Caco-2 (cell line): Measurements from ENCODE around the gene PNMA8C. TPM values are rescaled to one million over a fixed set of nuclear protein-coding genes. Genes with fewer than 3 reads are reported as not detected.

Source experiments
- BruUV-seq: library from RNA; stranded (reverse); fragments of 400-500 nt; replicated peaks from 2 replicates; lab custom pipeline; 2021; lab: Mats Ljungman, UMichigan
- CTCF ChIA-PET: fragments of 300-600 bp; sonication (Branson Sonifier 250); formaldehyde crosslinking; loops from one replicate; lab custom pipeline; 2022; ENCODE audit warnings: antibody characterized with exemption; lab: Charles Lee
- POLR2A ChIA-PET: fragments of 300-600 bp; sonication (Branson Sonifier 250); formaldehyde crosslinking; loops from one replicate; lab custom pipeline; 2022; ENCODE audit warnings: antibody characterized with exemption; lab: Charles Lee
- DNase-seq, 2 experiments: peaks; one replicate each; pipeline versions ENCODE4 v3.0.0 to v3.0.0-alpha.2; 2020 to 2022
- H3K27me3 ChIP-seq: replicated peaks from 2 replicates; pipeline ENCODE4 v1.6.0; 2011; ENCODE audit warnings: low read length; ENCODE audit not compliant: control insufficient read depth, insufficient read depth
- H3K36me3 ChIP-seq: 2 replicates; pipeline ENCODE4 v1.5.1; 2011; ENCODE audit warnings: low read length; ENCODE audit not compliant: control insufficient read depth, insufficient read depth
- H3K4me1 ChIP-seq: fragments of 250-450 bp; sonication (Bioruptor Pico); 2 replicates; pipeline ENCODE4 v1.5.1; 2020; ENCODE audit warnings: mild to moderate bottlenecking
- H3K4me3 ChIP-seq: 2 replicates; pipeline ENCODE4 v1.5.1; 2011; ENCODE audit warnings: low read depth, mild to moderate bottlenecking, control low read depth, low read length
- H3K9me3 ChIP-seq: fragments of 250-450 bp; sonication (Bioruptor Pico); 2 replicates; pipeline ENCODE4 v1.5.1; 2020; ENCODE audit warnings: mild to moderate bottlenecking, moderate library complexity
- H3K27ac Mint-ChIP-seq: one replicate; pipeline ENCODE4 v1.8.0; 2022; ENCODE audit warnings: mixed read lengths; ENCODE audit not compliant: unreplicated experiment
- H3K27me3 Mint-ChIP-seq: one replicate; pipeline ENCODE4 v1.8.0; 2022; ENCODE audit warnings: mixed read lengths; ENCODE audit not compliant: insufficient read depth, unreplicated experiment
- H3K36me3 Mint-ChIP-seq: one replicate; pipeline ENCODE4 v1.8.0; 2022; ENCODE audit warnings: mild to moderate bottlenecking, mixed read lengths; ENCODE audit not compliant: insufficient read depth, unreplicated experiment
- H3K4me1 Mint-ChIP-seq: one replicate; pipeline ENCODE4 v1.8.0; 2022; ENCODE audit warnings: low read depth, mixed read lengths; ENCODE audit not compliant: unreplicated experiment
- H3K4me3 Mint-ChIP-seq: one replicate; pipeline ENCODE4 v1.8.0; 2022; ENCODE audit warnings: mild to moderate bottlenecking, moderate library complexity, mixed read lengths; ENCODE audit not compliant: unreplicated experiment
- H3K9me3 Mint-ChIP-seq: one replicate; pipeline ENCODE4 v1.8.0; 2022; ENCODE audit warnings: mixed read lengths; ENCODE audit not compliant: unreplicated experiment
- CTCF ChIP-seq, 2 experiments: fragments of 200-600 bp in 1 of 2; IDR thresholded peaks; 1 replicate in 1 of 2; 2 replicates in 1 of 2; pipeline versions ENCODE4 v1.5.1 to v1.8.0; 2011 to 2022; ENCODE audit warnings: antibody characterized with exemption in 1 of 2, control low read depth in 1 of 2, inconsistent platforms in 1 of 2, low read depth in 1 of 2, low read length in 1 of 2, mild to moderate bottlenecking in 1 of 2, moderate library complexity in 1 of 2; ENCODE audit not compliant: insufficient read depth in 1 of 2, severe bottlenecking in 1 of 2, unreplicated experiment in 1 of 2
- intact Hi-C: fragments of 100-400 bp; cut with micrococcal nuclease; formaldehyde crosslinking; loops from one replicate; pipeline ENCODE4 v1.10.0; 2022; ENCODE audit not compliant: unreplicated experiment
- total RNA-seq: library from RNA; stranded (reverse); gene quantifications from 2 replicates; pipeline ENCODE4 v1.2.3, GENCODE V29; 2022

Gene PNMA8C
- total RNA-seq, 1 experiment from 2014 or later: not detected

GRCh38 chr19:46394402-46394797 lies 34.3 kb downstream of the PNMA8C start:
- peaks cover 5% of the 10 kb centered on the region for H3K9me3 Mint-ChIP-seq
- no peak overlapping the region for H3K4me3 Mint-ChIP-seq
- no peak overlapping the region for H3K27ac Mint-ChIP-seq
- BruUV-seq: TSS peak; percentile 22
- H3K4me1 Mint-ChIP-seq: no peaks in the 10 kb centered on the region
- H3K27me3 Mint-ChIP-seq: no peaks in the 10 kb centered on the region
- DNase-seq: no peak
- no peaks in the 10 kb centered on the region for H3K4me1 ChIP-seq
- H3K9me3 ChIP-seq: no peaks in the 10 kb centered on the region
- no peaks in the 10 kb centered on the region for H3K27me3 ChIP-seq
- CTCF ChIA-PET: interaction anchor here (0.6 to 0.7 kb wide), 4 partner anchors 8 to 612 kb away, joined by 3 read pairs; partner anchors contain the start of gene DMPK
- POLR2A ChIA-PET: no interaction called here
- no peak for TF ChIP-seq CTCF (IDR thresholded peaks at IDR 0.05; ENCODE audit: insufficient read depth in 1 of 2, low read depth in 1 of 2, low read length in 1 of 2, severe bottlenecking in 1 of 2, unreplicated experiment in 1 of 2)
- intact Hi-C loops: no loop called here
- H3K36me3 Mint-ChIP-seq: peaks cover 34% of the 10 kb centered on the region
- no peak overlapping the region for H3K4me3 ChIP-seq
- H3K36me3 ChIP-seq: peaks cover 7% of the 10 kb centered on the region

- no peak overlapping the region for H3K27ac Mint-ChIP-seq
Observed at GRCh38 chr19:46393456-46394401, 35.0 kb downstream of the PNMA8C start.

More at GRCh38 chr19:46393456-46394401, 35.0 kb downstream of the PNMA8C start:
- CTCF ChIA-PET: interaction anchor here (0.7 kb wide), 1 partner anchor 8 kb away, joined by 3 read pairs; no protein-coding TSS in a partner anchor
- Mint-ChIP-seq H3K4me3 (no peak overlapping the region), H3K36me3 (peaks cover 41% of the 10 kb centered on the region), H3K9me3 (peaks cover 11% of the 10 kb centered on the region), H3K4me1 (no peaks in the 10 kb centered on the region), H3K27me3 (no peaks in the 10 kb centered on the region)
- no peak for TF ChIP-seq CTCF (IDR thresholded peaks at IDR 0.05; ENCODE audit: insufficient read depth in 1 of 2, low read depth in 1 of 2, low read length in 1 of 2, severe bottlenecking in 1 of 2, unreplicated experiment in 1 of 2)
- no TSS peak for BruUV-seq
- H3K9me3 ChIP-seq: no peaks in the 10 kb centered on the region
- H3K4me1 ChIP-seq: no peaks in the 10 kb centered on the region
- no peaks in the 10 kb centered on the region for H3K27me3 ChIP-seq
- no peak overlapping the region for H3K4me3 ChIP-seq
- intact Hi-C loops: no loop called here
- no peak for DNase-seq
- POLR2A ChIA-PET: no interaction called here
- H3K36me3 ChIP-seq: peaks cover 7% of the 10 kb centered on the region
